Tibial artery (tissue), 4 donors: ENCODE results near the gene TGFBR1.

ENCODE experiments used
- DNase-seq, 2 donors: peaks; one replicate each; pipeline ENCODE4 v3.0.0-alpha.2; 2019
- H3K27ac ChIP-seq, 2 donors: fragments of 200-600 bp; sonication (generic) in 1 of 2; 1 replicate in 1 of 2; 2 replicates in 1 of 2; pipeline ENCODE4 v1.5.1; 2018 to 2019; ENCODE audit warnings: mild to moderate bottlenecking in 1 of 2
- H3K27me3 ChIP-seq, 2 donors: fragments of 200-600 bp; sonication (generic) in 1 of 2; one replicate each; pipeline versions ENCODE4 v1.5.1 to v1.6.0; 2016 to 2019
- H3K36me3 ChIP-seq, 3 donors: fragments of 200-600 bp; sonication (generic) in 2 of 3; one replicate each; pipeline ENCODE4 v1.5.1; 2016 to 2019; ENCODE audit warnings: mild to moderate bottlenecking in 2 of 3
- H3K4me1 ChIP-seq, 4 donors: fragments of 200-600 bp; sonication (generic) in 2 of 4; 1 replicate in 3 of 4; 2 replicates in 1 of 4; pipeline ENCODE4 v1.5.1; 2016 to 2019
- H3K4me3 ChIP-seq, 2 donors: fragments of 200-600 bp; sonication (generic) in 1 of 2; 1 replicate in 1 of 2; 2 replicates in 1 of 2; pipeline ENCODE4 v1.5.1; 2018 to 2019; ENCODE audit warnings: mild to moderate bottlenecking in 2 of 2
- H3K9me3 ChIP-seq, 3 donors: fragments of 200-600 bp; sonication (generic) in 1 of 3; one replicate each; pipeline ENCODE4 v1.5.1; 2016 to 2019
- CTCF ChIP-seq, 2 experiments: fragments of 200-600 bp in 1 of 2; fragments of 450-650 bp in 1 of 2; IDR thresholded peaks; one replicate each; pipeline ENCODE4 v1.5.1; 2017 to 2019; ENCODE audit warnings: antibody characterized with exemption in 2 of 2, mild to moderate bottlenecking in 1 of 2, moderate library complexity in 1 of 2
- intact Hi-C: fragments of 100-400 bp; cut with DNase I; formaldehyde crosslinking; loops from one replicate; pipeline ENCODE4 v1.15.0; 2023; ENCODE audit warnings: low total_unique reads

TGFBR1 gene

GRCh38 chr9:99143655-99144054 lies 38.7 kb downstream of the TGFBR1 start:
- Histone ChIP-seq H3K4me1 (peaks cover 0 to 8% (median 0%) of the 10 kb centered on the region in 4 donors), H3K4me3 (no peak overlapping the region), H3K27me3 (no peaks in the 10 kb centered on the region), H3K36me3 (peaks cover 39 to 79% (median 69%) of the 10 kb centered on the region in 3 donors), H3K9me3 (no peaks in the 10 kb centered on the region), H3K27ac (no peak overlapping the region)
- no peak for DNase-seq
- TF ChIP-seq CTCF (IDR thresholded peaks at IDR 0.05) = no peak
- intact Hi-C loops = loop anchor here (2.0 to 5.0 kb wide), 2 partner anchors 141 to 285 kb away; no protein-coding TSS in a partner anchor

- Histone ChIP-seq H3K27me3 (no peaks in the 10 kb centered on the region), H3K4me3 (no peak overlapping the region), H3K9me3 (no peaks in the 10 kb centered on the region), H3K4me1 (peaks cover 0 to 8% (median 0%) of the 10 kb centered on the region in 4 donors), H3K36me3 (peaks cover 51 to 80% (median 70%) of the 10 kb centered on the region in 3 donors), H3K27ac (no peak overlapping the region)
- no peak for TF ChIP-seq CTCF (IDR thresholded peaks at IDR 0.05)
- no peak for DNase-seq
- intact Hi-C loops = loop anchor here (5.0 kb wide), 1 partner anchor 143 kb away; no protein-coding TSS in a partner anchor
These were observed 40.1 kb downstream of the TGFBR1 start for GRCh38 chr9:99144966-99145365.

GRCh38 chr9:99146574-99146973 lies 41.7 kb downstream of the TGFBR1 start:
- no peak for DNase-seq
- Histone ChIP-seq H3K36me3 (peaks cover 55 to 79% (median 69%) of the 10 kb centered on the region in 3 donors), H3K27ac (no peak overlapping the region), H3K27me3 (no peaks in the 10 kb centered on the region), H3K4me3 (no peak overlapping the region), H3K9me3 (no peaks in the 10 kb centered on the region), H3K4me1 (no peaks in the 10 kb centered on the region)
- TF ChIP-seq CTCF (IDR thresholded peaks at IDR 0.05) = no peak
- intact Hi-C loops = no loop called here

GRCh38 chr9:99147177-99147576 lies 42.3 kb downstream of the TGFBR1 start:
- Histone ChIP-seq H3K36me3 (peaks cover 59 to 78% (median 75%) of the 10 kb centered on the region in 3 donors), H3K9me3 (no peaks in the 10 kb centered on the region), H3K4me3 (no peak overlapping the region), H3K4me1 (no peaks in the 10 kb centered on the region), H3K27ac (no peak overlapping the region), H3K27me3 (no peaks in the 10 kb centered on the region)
- intact Hi-C loops = no loop called here
- no peak for DNase-seq
- TF ChIP-seq CTCF (IDR thresholded peaks at IDR 0.05) = no peak

GRCh38 chr9:99150451-99151171 lies 45.7 kb downstream of the TGFBR1 start:
- Histone ChIP-seq H3K27ac (no peak overlapping the region), H3K9me3 (no peaks in the 10 kb centered on the region), H3K4me3 (no peak overlapping the region), H3K27me3 (no peaks in the 10 kb centered on the region), H3K36me3 (peaks cover 43 to 53% (median 49%) of the 10 kb centered on the region in 3 donors), H3K4me1 (no peaks in the 10 kb centered on the region)
- TF ChIP-seq CTCF (IDR thresholded peaks at IDR 0.05) = no peak
- no peak for DNase-seq
- intact Hi-C loops = no loop called here
